ENCODE results near the gene PUM1.
"Not testable (repeated sequence)": the region's sequence is repeated elsewhere in the genome, so short reads cannot be mapped to it uniquely, and the experiment has no call there.

The PUM1 gene

GRCh38 chr1:31062867-31063380, 2.6 kb downstream of the PUM1 start:
- H3K27ac ChIP-seq: peak overlapping the region; percentile 88
- TF ChIP-seq ZFX (IDR thresholded peaks at IDR 0.05; ENCODE audit: borderline replicate concordance): no peak
- no peak for TF ChIP-seq CTCF (IDR thresholded peaks at IDR 0.05)

GRCh38 chr1:31062162-31062866, 3.2 kb downstream of the PUM1 start:
- peak overlapping the region; percentile 88 for H3K27ac ChIP-seq

GRCh38 chr1:31058012-31058411, 7.5 kb downstream of the PUM1 start:
- no peak overlapping the region for H3K27ac ChIP-seq
- TF ChIP-seq ZFX (IDR thresholded peaks at IDR 0.05; ENCODE audit: borderline replicate concordance) (no peak), CTCF (IDR thresholded peaks at IDR 0.05) (no peak)

GRCh38 chr1:31055953-31056352, 9.6 kb downstream of the PUM1 start:
- no peak for TF ChIP-seq CTCF (IDR thresholded peaks at IDR 0.05)
- no peak for TF ChIP-seq ZFX (IDR thresholded peaks at IDR 0.05; ENCODE audit: borderline replicate concordance)
- H3K27ac ChIP-seq: no peak overlapping the region

- no peak overlapping the region for H3K27ac ChIP-seq
- TF ChIP-seq ZFX (IDR thresholded peaks at IDR 0.05; ENCODE audit: borderline replicate concordance) (no peak), CTCF (IDR thresholded peaks at IDR 0.05) (no peak)
Observed at GRCh38 chr1:31055501-31055900, 10.0 kb downstream of the PUM1 start.

GRCh38 chr1:31054958-31055481, 10.5 kb downstream of the PUM1 start:
- TF ChIP-seq CTCF (IDR thresholded peaks at IDR 0.05) (no peak), ZFX (IDR thresholded peaks at IDR 0.05; ENCODE audit: borderline replicate concordance) (no peak)
- no peak overlapping the region for H3K27ac ChIP-seq

GRCh38 chr1:31054349-31054748, 11.2 kb downstream of the PUM1 start:
- no peak overlapping the region for H3K27ac ChIP-seq
- TF ChIP-seq ZFX (IDR thresholded peaks at IDR 0.05; ENCODE audit: borderline replicate concordance): no peak
- TF ChIP-seq CTCF (IDR thresholded peaks at IDR 0.05): no peak

GRCh38 chr1:31052613-31053012, 12.9 kb downstream of the PUM1 start:
- not testable (repeated sequence) for H3K27ac ChIP-seq

Data from 22Rv1 (cell line).